HG03103 (cell line): ENCODE measurements around the gene HARS1.
"Not testable (repeated sequence)": the region's sequence is repeated elsewhere in the genome, so short reads cannot be mapped to it uniquely, and the experiment has no call there.

Source experiments
- ATAC-seq: cut with Tn5 transposase; IDR thresholded peaks from one replicate; pipeline ENCODE4 v1.9.1; 2021; ENCODE audit warnings: low read depth; ENCODE audit not compliant: unreplicated experiment

HARS1 gene

GRCh38 chr5:140690941-140691924 lies at the start of gene HARS1, which contains the start of gene HARS2:
Gene HARS1, minus strand, starts transcription at chr5:140691370. Its CDS starts 66 bp downstream, at chr5:140691304.
Gene HARS2, plus strand, starts transcription at chr5:140691455. Its CDS starts 194 bp downstream, at chr5:140691649.
- ATAC-seq: peak; percentile 96

GRCh38 chr5:140737486-140737885 lies 46.3 kb upstream of the HARS1 start:
- ATAC-seq: no peak

- no peak for ATAC-seq
Observed at GRCh38 chr5:140734354-140734753, 43.2 kb upstream of the HARS1 start.

- no peak for ATAC-seq
Observed at GRCh38 chr5:140733098-140733497, 41.9 kb upstream of the HARS1 start.

GRCh38 chr5:140725799-140726471 lies 34.8 kb upstream of the HARS1 start:
- peak; percentile 97 for ATAC-seq

GRCh38 chr5:140721395-140721794 lies 30.2 kb upstream of the HARS1 start:
- ATAC-seq: not testable (repeated sequence)

GRCh38 chr5:140720738-140721137 lies 29.6 kb upstream of the HARS1 start:
- ATAC-seq: not testable (repeated sequence)

- no peak for ATAC-seq
Observed at GRCh38 chr5:140718266-140718592, 27.1 kb upstream of the HARS1 start.

- ATAC-seq: not testable (repeated sequence)
Observed at GRCh38 chr5:140716238-140716637, 25.1 kb upstream of the HARS1 start.

- no peak for ATAC-seq
Observed at GRCh38 chr5:140713562-140714094, 22.5 kb upstream of the HARS1 start.

- ATAC-seq: no peak
Observed at GRCh38 chr5:140711794-140712193, 20.6 kb upstream of the HARS1 start.

GRCh38 chr5:140710899-140711552 lies 19.9 kb upstream of the HARS1 start:
- ATAC-seq: peak; percentile 84

GRCh38 chr5:140708787-140709186 lies 17.6 kb upstream of the HARS1 start:
- not testable (repeated sequence) for ATAC-seq

- no peak for ATAC-seq
Observed at GRCh38 chr5:140707812-140708211, 16.6 kb upstream of the HARS1 start.

- ATAC-seq: peak; percentile 99
Observed at GRCh38 chr5:140700177-140701144, 9.3 kb upstream of the HARS1 start, which contains the start of gene ZMAT2. Gene ZMAT2, plus strand, starts transcription at chr5:140700447. Its CDS starts 14 bp downstream, at chr5:140700461.

- ATAC-seq: no peak
Observed at GRCh38 chr5:140696891-140697492, 5.8 kb upstream of the HARS1 start.

GRCh38 chr5:140694276-140694675 lies 3.1 kb upstream of the HARS1 start:
- ATAC-seq: no peak

- no peak for ATAC-seq
Observed at GRCh38 chr5:140690376-140690932, 716 bp downstream of the HARS1 start.

GRCh38 chr5:140678993-140679392 lies 12.2 kb downstream of the HARS1 start:
- no peak for ATAC-seq
